Measurements from ENCODE around the gene FUCA2.

FUCA2 gene

DNA sequence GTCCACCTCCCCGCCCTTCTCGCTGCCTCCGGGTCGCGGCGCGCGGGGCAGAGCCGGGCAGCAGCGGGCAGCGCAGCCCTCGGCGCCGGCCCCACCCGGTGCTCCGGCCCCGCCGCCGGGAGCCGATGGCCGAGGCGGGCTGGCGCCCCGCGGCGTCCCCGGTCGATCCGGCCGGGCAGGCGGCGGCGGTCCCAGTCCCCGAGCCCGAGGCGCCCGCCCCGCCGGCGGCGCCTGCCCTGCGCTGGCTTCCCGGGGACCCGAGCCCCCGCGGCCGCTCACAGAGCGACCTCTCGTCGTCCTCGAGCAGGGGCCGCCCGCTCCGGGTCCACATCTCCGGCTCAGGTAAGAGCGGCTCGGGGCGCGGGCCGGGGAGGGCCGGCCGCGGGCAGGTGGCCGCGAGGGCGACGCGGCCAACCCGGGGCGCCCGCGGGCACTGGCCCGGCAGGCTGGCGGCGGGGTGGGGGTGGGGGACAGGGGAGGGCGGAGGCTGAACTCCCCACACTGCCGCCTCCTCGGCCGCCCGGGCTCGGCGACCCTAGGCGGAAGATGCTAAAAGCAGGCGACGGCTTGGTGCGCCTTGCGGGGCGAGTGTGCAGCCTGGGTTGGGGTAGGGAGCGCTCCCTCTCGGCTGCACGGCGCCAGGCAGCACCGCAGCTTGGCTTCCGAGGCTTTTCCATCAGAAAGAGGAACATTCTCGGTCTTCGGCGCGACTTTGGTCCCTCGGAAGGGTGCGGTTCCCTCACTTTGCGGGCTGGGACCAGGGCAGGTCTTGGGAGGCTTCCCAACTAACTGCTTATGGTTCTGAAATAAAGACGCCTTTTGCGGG lies 25.6 kb upstream of the FUCA2 start:
- Histone ChIP-seq H3K4me1 (peaks cover 52% of the 10 kb centered on the region), H3K4me3 (ENCODE audit: low read depth, low read length) (peak overlapping the region; percentile 70), H3K36me3 (ENCODE audit: control insufficient read depth, insufficient read depth, low read length) (no peaks in the 10 kb centered on the region), H3K4me2 (ENCODE audit: low read length) (peak overlapping the region; percentile 94), H2AFZ (peak overlapping the region; percentile 70), H3K9ac (peak overlapping the region; percentile 44), H3K9me3 (ENCODE audit: control insufficient read depth, low read length) (no peaks in the 10 kb centered on the region), H3K27ac (peak overlapping the region; percentile 84), H3K27me3 (ENCODE audit: control insufficient read depth, insufficient read depth, low read length) (no peaks in the 10 kb centered on the region), H3K79me2 (peaks cover 38% of the 10 kb centered on the region)
- peak; percentile 49 for TF ChIP-seq CTCF (IDR thresholded peaks at IDR 0.05)

DNA sequence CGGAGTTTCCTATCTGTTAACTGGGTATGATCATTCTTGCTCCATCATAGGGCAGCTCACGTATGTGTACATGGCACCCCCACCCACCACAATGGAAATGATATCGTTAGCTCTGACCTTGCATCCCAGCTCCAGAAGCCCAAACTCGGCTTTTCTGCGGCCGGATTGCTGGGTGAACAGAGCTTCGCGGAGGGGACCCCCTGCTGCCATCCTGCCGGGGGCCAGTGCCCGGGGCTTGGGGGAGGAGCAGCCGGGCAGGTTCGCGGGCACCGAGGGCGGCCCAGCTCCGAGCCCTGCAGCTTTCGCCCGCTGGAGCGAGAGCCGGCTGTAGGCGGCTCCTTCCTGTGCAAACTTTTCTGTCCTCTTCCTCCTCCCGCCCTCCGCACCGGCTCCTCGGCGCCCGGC lies 24.9 kb upstream of the FUCA2 start:
- Histone ChIP-seq H3K9ac (peak overlapping the region; percentile 44), H3K36me3 (ENCODE audit: control insufficient read depth, insufficient read depth, low read length) (no peaks in the 10 kb centered on the region), H3K4me3 (ENCODE audit: low read depth, low read length) (peak overlapping the region; percentile 70), H3K4me1 (peaks cover 52% of the 10 kb centered on the region), H3K79me2 (peaks cover 34% of the 10 kb centered on the region), H2AFZ (peak overlapping the region; percentile 70), H3K9me3 (ENCODE audit: control insufficient read depth, low read length) (no peaks in the 10 kb centered on the region), H3K27ac (peak overlapping the region; percentile 79), H3K27me3 (ENCODE audit: control insufficient read depth, insufficient read depth, low read length) (no peaks in the 10 kb centered on the region), H3K4me2 (ENCODE audit: low read length) (peak overlapping the region; percentile 94)
- no peak for TF ChIP-seq CTCF (IDR thresholded peaks at IDR 0.05)

DNA sequence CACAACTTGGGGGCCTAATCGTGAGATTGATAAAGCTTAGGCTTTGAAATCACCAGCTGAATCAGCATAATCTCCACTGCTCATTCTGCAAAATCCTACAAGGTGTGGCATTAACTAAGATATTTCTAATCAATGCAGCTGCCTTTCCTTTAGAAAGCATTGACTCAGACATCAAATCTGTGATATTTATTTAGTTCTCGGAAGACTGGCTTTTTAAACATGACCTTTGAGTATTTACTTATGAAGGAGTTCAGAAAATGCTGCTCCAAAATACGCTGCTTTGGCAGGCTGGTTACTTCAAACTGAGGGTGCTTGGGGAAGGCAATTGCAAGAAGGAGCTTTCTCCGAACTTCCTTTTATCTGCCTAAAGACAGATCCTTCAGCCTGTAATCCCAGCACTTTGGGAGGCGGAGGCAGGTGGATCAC lies 23.7 kb upstream of the FUCA2 start:
- H3K79me2 ChIP-seq: peaks cover 28% of the 10 kb centered on the region
- no peak for TF ChIP-seq CTCF (IDR thresholded peaks at IDR 0.05)
- no peak overlapping the region for H3K9ac ChIP-seq
- no peak overlapping the region for H3K27ac ChIP-seq
- no peak overlapping the region for H3K4me3 ChIP-seq (ENCODE audit: low read depth, low read length)
- H3K27me3 ChIP-seq (ENCODE audit: control insufficient read depth, insufficient read depth, low read length): no peaks in the 10 kb centered on the region
- H3K4me2 ChIP-seq (ENCODE audit: low read length): no peak overlapping the region
- H2AFZ ChIP-seq: no peak overlapping the region
- peaks cover 51% of the 10 kb centered on the region for H3K4me1 ChIP-seq
- H3K9me3 ChIP-seq (ENCODE audit: control insufficient read depth, low read length): no peaks in the 10 kb centered on the region
- no peaks in the 10 kb centered on the region for H3K36me3 ChIP-seq (ENCODE audit: control insufficient read depth, insufficient read depth, low read length)

- Histone ChIP-seq H3K27ac (peak overlapping the region; percentile 87), H3K79me2 (no peaks in the 10 kb centered on the region), H2AFZ (peak overlapping the region; percentile 40), H3K27me3 (ENCODE audit: control insufficient read depth, insufficient read depth, low read length) (no peaks in the 10 kb centered on the region), H3K9me3 (ENCODE audit: control insufficient read depth, low read length) (no peaks in the 10 kb centered on the region), H3K9ac (no peak overlapping the region), H3K4me1 (peaks cover 40% of the 10 kb centered on the region), H3K36me3 (ENCODE audit: control insufficient read depth, insufficient read depth, low read length) (no peaks in the 10 kb centered on the region), H3K4me3 (ENCODE audit: low read depth, low read length) (no peak overlapping the region), H3K4me2 (ENCODE audit: low read length) (no peak overlapping the region)
- TF ChIP-seq CTCF (IDR thresholded peaks at IDR 0.05): no peak
Measured at GRCh38 chr6:143531720-143532499, 20.4 kb upstream of the FUCA2 start.
